ENCODE data around the gene SYNE2. TPM values are rescaled to one million over a fixed set of nuclear protein-coding genes. Genes with fewer than 3 reads are reported as not detected.

SYNE2 gene
- total RNA-seq, 4 donors from 2014 or later, result 314 to 379 (median 342) TPM

DNA sequence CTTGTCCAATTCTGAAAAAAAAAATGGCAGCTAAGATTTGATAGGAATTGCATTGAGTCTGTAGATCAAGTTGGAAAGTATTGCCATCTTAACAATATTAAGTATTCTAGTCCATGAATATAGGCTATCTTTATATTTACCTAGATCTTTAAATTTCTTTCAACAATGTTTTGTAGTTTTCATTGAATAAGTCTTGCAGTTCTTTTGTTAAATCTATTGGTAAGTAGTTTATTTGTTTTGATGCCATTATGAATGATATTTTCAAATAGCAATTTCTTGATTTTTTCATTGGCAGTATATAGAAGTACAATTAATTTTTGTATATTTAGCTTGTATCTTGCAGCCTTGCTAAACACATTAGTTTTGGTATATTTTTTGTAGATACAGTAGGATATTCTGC lies 71.6 kb downstream of the SYNE2 start:
- Histone ChIP-seq H3K9me3 (no peaks in the 10 kb centered on the region), H3K4me3 (replicated peaks in 1 of 3) (no peak overlapping the region), H3K36me3 (no peaks in the 10 kb centered on the region), H3K27me3 (no peaks in the 10 kb centered on the region), H3K4me1 (peaks cover 18 to 30% of the 10 kb centered on the region in 2 donors), H3K27ac (peak overlapping the region in 1 of 3 donors; percentile 87)
- no peak for TF ChIP-seq POLR2A (IDR thresholded peaks at IDR 0.05)
- TF ChIP-seq, protein P1, sequence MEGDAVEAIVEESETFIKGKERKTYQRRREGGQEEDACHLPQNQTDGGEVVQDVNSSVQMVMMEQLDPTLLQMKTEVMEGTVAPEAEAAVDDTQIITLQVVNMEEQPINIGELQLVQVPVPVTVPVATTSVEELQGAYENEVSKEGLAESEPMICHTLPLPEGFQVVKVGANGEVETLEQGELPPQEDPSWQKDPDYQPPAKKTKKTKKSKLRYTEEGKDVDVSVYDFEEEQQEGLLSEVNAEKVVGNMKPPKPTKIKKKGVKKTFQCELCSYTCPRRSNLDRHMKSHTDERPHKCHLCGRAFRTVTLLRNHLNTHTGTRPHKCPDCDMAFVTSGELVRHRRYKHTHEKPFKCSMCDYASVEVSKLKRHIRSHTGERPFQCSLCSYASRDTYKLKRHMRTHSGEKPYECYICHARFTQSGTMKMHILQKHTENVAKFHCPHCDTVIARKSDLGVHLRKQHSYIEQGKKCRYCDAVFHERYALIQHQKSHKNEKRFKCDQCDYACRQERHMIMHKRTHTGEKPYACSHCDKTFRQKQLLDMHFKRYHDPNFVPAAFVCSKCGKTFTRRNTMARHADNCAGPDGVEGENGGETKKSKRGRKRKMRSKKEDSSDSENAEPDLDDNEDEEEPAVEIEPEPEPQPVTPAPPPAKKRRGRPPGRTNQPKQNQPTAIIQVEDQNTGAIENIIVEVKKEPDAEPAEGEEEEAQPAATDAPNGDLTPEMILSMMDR (IDR thresholded peaks at IDR 0.05), result no peak
- intact Hi-C loops (cut with DNase I), result no loop called here
- DNase-seq, result no peak

DNA sequence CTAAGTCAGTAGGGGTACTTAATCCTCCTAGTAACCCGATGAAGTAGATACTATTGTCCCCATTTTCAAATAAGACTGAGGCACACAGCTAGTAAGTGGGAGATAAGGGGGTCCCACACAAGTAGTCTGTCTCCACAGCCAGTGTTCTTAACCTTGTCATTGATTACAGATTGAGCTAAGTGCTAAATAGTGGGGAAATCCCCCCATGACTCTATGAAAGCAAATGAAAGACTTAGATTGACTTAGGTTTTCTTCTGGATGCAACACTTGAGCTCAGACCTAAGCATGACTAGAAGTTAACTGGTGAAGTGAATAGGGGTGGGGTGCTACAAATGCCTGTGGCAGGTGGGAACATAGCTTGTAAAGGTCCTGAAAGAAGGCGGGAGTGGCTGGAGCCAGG lies 73.8 kb downstream of the SYNE2 start:
- Histone ChIP-seq H3K27me3 (no peaks in the 10 kb centered on the region), H3K27ac (peak overlapping the region in 1 of 3 donors; percentile 7), H3K4me1 (peaks cover 18 to 30% of the 10 kb centered on the region in 2 donors), H3K9me3 (no peaks in the 10 kb centered on the region), H3K4me3 (replicated peaks in 1 of 3) (no peak overlapping the region), H3K36me3 (no peaks in the 10 kb centered on the region)
- WGBS, 2 donors, result 94% methylated on average over 2 of the region's 2 CpGs
- intact Hi-C loops (cut with DNase I), result no loop called here
- DNase-seq, result no peak
- TF ChIP-seq POLR2A (IDR thresholded peaks at IDR 0.05), result no peak
- TF ChIP-seq, protein P1 (IDR thresholded peaks at IDR 0.05), result no peak

DNA sequence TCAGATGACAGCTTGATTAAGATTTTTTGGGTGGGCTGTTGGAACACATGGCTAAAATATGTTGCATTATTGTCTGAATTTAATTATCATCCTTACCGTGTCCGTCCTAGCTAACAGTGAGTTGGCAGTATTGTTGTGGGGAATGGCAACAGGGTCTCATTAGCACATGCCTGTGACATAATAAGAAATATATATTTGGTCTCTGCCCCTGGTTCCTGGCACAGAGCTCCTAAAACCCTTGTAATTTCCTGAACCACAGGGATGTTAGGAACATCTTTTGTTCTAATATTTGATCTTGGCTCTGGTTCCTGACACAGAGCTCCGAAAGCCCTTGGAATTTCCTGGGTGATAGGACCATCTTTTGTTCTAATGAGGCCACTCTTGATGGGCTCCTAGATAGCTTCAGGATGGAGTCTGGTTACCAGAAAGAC lies 76.0 kb downstream of the SYNE2 start:
- WGBS, 2 donors, result 70 to 71% methylated on average over 3 of the region's 3 CpGs
- H3K4me1 ChIP-seq, result peaks cover 10 to 23% of the 10 kb centered on the region in 2 donors
- H3K9me3 ChIP-seq, result no peaks in the 10 kb centered on the region
- H3K36me3 ChIP-seq, result no peaks in the 10 kb centered on the region
- TF ChIP-seq POLR2A (IDR thresholded peaks at IDR 0.05), result no peak
- TF ChIP-seq, protein P1 (IDR thresholded peaks at IDR 0.05), result no peak
- no peak overlapping the region for H3K4me3 ChIP-seq (replicated peaks in 1 of 3)
- H3K27me3 ChIP-seq, result no peaks in the 10 kb centered on the region
- peak overlapping the region in 2 of 3 donors; percentile 11 to 34 for H3K27ac ChIP-seq
- intact Hi-C loops (cut with DNase I), result no loop called here
- no peak for DNase-seq

DNA sequence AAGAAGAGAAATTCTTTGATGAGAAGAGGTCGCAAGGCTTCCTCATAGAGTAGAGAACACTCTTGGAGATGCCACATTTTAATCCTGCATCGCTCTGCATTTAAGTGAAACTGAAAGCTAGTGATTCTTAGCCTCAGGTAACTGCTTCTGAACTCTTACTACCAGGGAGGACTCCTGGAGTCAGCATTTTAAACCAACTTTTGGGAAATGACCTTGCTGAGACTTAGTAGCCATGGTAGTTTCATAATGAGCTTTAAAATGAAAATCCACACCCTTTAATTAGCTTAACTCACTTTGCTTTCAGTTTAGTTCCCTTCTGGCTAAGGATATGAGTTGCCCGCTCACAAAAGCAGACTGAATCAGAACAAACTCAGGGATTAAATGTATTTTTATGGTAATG lies 80.3 kb downstream of the SYNE2 start:
- H3K9me3 ChIP-seq, result no peaks in the 10 kb centered on the region
- no peaks in the 10 kb centered on the region for H3K36me3 ChIP-seq
- intact Hi-C loops (cut with DNase I), result no loop called here
- peaks cover 15 to 30% of the 10 kb centered on the region in 2 donors for H3K4me1 ChIP-seq
- H3K27ac ChIP-seq, result peak overlapping the region in 2 of 3 donors; percentile 42 to 66
- WGBS, 2 donors, result 71 to 80% methylated on average over 3 of the region's 3 CpGs
- no peak for DNase-seq
- H3K4me3 ChIP-seq (replicated peaks in 1 of 3), result no peak overlapping the region
- no peaks in the 10 kb centered on the region for H3K27me3 ChIP-seq
- TF ChIP-seq, protein P1 (IDR thresholded peaks at IDR 0.05), result no peak
- no peak for TF ChIP-seq POLR2A (IDR thresholded peaks at IDR 0.05)

- H3K27me3 ChIP-seq, result no peaks in the 10 kb centered on the region
- intact Hi-C loops (cut with DNase I), result no loop called here
- H3K27ac ChIP-seq, result peak overlapping the region in 1 of 3 donors; percentile 66
- TF ChIP-seq, protein P1 (IDR thresholded peaks at IDR 0.05), result no peak
- no peak for TF ChIP-seq POLR2A (IDR thresholded peaks at IDR 0.05)
- H3K4me1 ChIP-seq, result peaks cover 20 to 29% of the 10 kb centered on the region in 2 donors
- H3K9me3 ChIP-seq, result no peaks in the 10 kb centered on the region
- no peak for DNase-seq
- no peak overlapping the region for H3K4me3 ChIP-seq (replicated peaks in 1 of 3)
- WGBS, 2 donors, result 75 to 78% methylated on average over 3 of the region's 3 CpGs
- H3K36me3 ChIP-seq, result no peaks in the 10 kb centered on the region
Measured at GRCh38 chr14:63933711-63934110, 80.9 kb downstream of the SYNE2 start.
